ENCODE data around the gene LGR6.
"Not testable (repeated sequence)": the region's sequence is repeated elsewhere in the genome, so short reads cannot be mapped to it uniquely, and the experiment has no call there.

The LGR6 gene

GRCh38 chr1:202179828-202180750, 13.5 kb upstream of the LGR6 start:
- no peak for DNase-seq (ENCODE audit: low spot score)

- DNase-seq (ENCODE audit: low spot score) = not testable (repeated sequence)
Measured at GRCh38 chr1:202180751-202181139, 12.9 kb upstream of the LGR6 start.

GRCh38 chr1:202181586-202181985, 12.0 kb upstream of the LGR6 start:
- DNase-seq (ENCODE audit: low spot score) = no peak

- DNase-seq (ENCODE audit: low spot score) = no peak
Measured at GRCh38 chr1:202182040-202182877, 11.3 kb upstream of the LGR6 start.

GRCh38 chr1:202184750-202185460, 8.7 kb upstream of the LGR6 start:
- DNase-seq (ENCODE audit: low spot score) = peak; percentile 90

GRCh38 chr1:202186327-202186726, 7.3 kb upstream of the LGR6 start:
- DNase-seq (ENCODE audit: low spot score) = no peak

- no peak for DNase-seq (ENCODE audit: low spot score)
Measured at GRCh38 chr1:202187041-202187671, 6.4 kb upstream of the LGR6 start.

GRCh38 chr1:202187697-202188407, 5.7 kb upstream of the LGR6 start:
- no peak for DNase-seq (ENCODE audit: low spot score)

GRCh38 chr1:202189001-202189790, 4.4 kb upstream of the LGR6 start:
- peak; percentile 71 for DNase-seq (ENCODE audit: low spot score)

GRCh38 chr1:202189918-202190715, 3.5 kb upstream of the LGR6 start:
- no peak for DNase-seq (ENCODE audit: low spot score)

- not testable (repeated sequence) for DNase-seq (ENCODE audit: low spot score)
Measured at GRCh38 chr1:202191391-202191790, 2.2 kb upstream of the LGR6 start.

GRCh38 chr1:202192770-202193613, 607 bp upstream of the LGR6 start:
- peak; percentile 80 for DNase-seq (ENCODE audit: low spot score)

- DNase-seq (ENCODE audit: low spot score) = no peak
Measured at GRCh38 chr1:202194328-202194648, 689 bp downstream of the LGR6 start.

- no peak for DNase-seq (ENCODE audit: low spot score)
Measured at GRCh38 chr1:202197653-202198365, 4.2 kb downstream of the LGR6 start.

- DNase-seq (ENCODE audit: low spot score) = no peak
Measured at GRCh38 chr1:202198366-202198724, 4.7 kb downstream of the LGR6 start.

GRCh38 chr1:202199040-202199889, 5.7 kb downstream of the LGR6 start:
- DNase-seq (ENCODE audit: low spot score) = no peak

- no peak for DNase-seq (ENCODE audit: low spot score)
Measured at GRCh38 chr1:202200112-202200548, 6.5 kb downstream of the LGR6 start.
